Activated CD4-positive, alpha-beta T cell treated with anti-CD3 and anti-CD28 coated beads for 1 hour (primary cell): Measurements from ENCODE around the gene AJM1.
"Not testable (repeated sequence)": the region's sequence is repeated elsewhere in the genome, so short reads cannot be mapped to it uniquely, and the experiment has no call there.

Source experiments
- DNase-seq: peaks from one replicate; pipeline ENCODE4 v3.0.0-alpha.2; 2020

The AJM1 gene

DNA sequence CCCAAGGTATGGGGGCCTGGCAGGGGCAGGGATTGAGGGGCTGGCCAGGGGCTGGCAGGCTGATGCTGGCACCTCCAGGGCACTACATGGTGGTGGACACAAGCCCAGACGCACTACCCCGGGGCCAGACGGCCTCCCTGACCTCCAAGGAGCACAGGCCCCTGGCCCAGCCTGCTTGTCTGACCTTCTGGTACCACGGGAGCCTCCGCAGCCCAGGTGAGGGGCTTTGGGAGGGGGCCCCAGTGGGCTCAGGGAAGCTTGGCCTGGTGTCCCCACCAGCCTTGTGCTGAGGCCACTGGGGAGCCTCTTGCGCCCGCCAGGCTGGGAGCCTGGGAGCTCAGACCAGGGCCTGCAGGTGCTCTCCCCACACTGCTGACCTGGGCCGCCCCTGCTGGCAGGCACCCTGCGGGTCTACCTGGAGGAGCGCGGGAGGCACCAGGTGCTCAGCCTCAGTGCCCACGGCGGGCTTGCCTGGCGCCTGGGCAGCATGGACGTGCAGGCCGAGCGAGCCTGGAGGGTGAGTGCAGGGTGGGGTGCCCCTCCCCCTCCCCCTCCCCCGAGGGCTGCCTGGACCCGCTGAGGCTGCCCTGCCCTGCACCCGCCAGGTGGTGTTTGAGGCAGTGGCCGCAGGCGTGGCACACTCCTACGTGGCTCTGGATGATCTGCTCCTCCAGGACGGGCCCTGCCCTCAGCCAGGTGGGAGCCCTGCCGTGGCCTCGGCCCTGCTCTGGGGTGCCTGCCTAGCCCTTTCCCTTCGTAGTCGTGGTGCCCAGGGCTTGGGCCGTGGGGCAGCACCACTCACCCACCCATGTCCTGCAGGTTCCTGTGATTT lies 15.5 kb downstream of the AJM1 start:
- no peak for DNase-seq

DNA sequence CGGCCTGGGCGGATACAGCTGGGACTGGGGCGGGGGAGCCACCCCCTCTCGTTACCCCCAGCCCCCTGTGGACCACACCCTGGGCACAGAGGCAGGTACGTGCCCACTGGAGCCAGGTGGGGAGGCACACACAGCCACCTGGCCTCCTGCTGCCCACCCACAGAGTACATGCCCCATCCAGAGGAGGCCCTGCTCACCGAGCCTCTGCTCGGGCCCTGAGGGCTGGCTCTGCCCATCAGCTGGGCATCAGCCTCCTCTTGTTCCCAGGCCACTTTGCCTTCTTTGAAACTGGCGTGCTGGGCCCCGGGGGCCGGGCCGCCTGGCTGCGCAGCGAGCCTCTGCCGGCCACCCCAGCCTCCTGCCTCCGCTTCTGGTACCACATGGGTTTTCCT lies 16.2 kb downstream of the AJM1 start:
- no peak for DNase-seq

DNA sequence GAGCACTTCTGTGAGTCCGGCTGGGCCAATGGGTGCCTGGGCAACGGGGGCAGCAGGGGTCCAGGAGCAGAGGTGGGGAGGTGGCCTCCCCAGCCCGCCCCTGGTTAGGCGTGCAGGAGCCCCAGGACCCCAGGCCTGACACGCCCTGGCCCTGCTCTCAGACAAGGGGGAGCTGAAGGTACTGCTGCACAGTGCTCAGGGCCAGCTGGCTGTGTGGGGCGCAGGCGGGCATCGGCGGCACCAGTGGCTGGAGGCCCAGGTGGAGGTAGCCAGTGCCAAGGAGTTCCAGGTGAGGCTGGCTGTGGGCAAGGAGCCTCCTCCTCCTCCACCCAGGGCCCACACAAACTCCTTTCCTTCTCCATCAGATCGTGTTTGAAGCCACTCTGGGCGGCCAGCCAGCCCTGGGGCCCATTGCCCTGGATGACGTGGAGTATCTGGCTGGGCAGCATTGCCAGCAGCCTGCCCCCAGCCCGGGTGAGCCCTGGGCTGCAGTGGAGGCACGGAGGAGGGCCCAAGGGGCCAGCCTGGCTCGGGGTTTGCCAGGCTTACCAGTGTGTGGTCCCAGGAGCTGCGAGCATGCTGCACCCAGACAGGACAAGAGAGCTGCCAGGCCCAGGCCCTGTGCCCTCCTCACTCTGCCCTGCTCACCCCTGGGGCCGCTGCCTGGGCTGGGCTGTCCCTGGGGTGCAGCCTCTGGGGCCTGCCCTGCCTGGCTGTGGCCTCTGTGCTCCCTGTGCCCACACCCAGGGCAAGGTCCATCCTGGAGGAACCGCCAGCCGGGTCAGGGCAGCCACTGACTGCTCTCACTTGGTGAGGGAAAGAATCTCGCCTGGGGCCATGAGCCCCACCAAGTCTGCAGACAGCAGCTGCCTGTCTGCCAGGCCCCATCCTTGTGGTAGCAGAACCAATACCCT lies 16.8 kb downstream of the AJM1 start:
- DNase-seq: no peak

DNA sequence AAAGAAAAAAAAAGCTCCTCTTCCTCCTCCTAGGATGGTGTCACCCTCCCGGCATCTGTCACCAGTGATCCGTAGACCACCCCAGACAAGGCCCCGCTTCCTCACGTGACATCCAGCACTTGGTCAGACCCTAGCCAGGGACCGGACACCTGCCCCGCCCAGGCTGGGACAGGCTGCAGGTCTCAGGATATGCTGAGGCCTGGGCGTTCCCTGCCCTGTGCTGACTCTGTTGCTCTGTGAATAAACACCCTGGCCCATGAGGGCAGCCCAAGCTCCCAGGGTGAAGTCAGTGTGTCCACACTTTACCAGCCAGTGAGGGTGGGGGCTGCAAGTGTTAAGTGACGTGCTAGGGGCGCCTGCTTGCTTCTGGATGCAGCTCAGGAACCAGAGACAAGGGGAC lies 18.3 kb downstream of the AJM1 start:
- DNase-seq: no peak

DNA sequence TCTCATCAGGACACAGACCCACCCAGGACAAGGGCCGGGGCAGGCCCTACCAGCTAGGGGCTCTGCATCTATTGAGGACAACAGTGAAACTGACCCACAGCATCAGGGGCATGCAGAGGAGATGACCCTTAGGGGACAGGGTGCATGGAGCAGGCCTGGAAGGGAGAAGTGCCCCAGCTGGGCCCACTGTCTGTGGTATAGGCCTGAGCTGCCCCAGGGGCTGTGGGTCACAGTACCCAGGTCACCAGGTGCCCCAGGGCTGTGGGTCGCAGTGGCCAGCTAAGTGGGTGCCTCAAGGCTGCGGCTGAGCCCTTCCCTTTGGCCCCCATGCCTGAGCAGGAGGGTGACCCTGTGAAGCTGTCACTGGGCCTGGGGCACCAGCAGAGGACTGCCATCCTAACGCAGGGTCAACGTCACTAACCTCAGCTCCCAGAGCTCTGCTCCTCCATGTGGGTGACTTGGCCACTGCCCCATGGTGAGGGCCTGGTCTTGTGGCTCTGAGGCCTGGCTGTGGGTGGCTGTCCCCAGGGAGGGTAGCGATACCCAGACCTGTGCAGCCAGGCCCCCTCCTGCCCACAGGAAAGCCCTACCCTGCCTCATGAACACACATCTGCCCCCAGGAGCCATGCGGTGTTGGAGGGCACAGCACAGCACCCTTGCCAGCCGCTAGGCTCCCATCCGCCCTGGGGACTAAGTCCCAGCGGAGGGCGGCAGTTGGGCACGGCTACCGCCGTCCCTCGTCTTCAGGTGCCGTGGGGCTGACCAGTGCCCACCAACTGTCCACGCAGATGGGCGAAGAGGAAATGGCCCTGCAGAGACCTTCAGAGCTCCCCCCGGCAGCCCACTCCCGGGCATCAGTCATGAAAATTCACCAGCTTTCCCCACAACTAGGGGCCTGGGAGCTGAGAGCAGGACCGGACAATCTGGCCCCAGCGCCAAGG lies 18.9 kb downstream of the AJM1 start:
- no peak for DNase-seq

DNA sequence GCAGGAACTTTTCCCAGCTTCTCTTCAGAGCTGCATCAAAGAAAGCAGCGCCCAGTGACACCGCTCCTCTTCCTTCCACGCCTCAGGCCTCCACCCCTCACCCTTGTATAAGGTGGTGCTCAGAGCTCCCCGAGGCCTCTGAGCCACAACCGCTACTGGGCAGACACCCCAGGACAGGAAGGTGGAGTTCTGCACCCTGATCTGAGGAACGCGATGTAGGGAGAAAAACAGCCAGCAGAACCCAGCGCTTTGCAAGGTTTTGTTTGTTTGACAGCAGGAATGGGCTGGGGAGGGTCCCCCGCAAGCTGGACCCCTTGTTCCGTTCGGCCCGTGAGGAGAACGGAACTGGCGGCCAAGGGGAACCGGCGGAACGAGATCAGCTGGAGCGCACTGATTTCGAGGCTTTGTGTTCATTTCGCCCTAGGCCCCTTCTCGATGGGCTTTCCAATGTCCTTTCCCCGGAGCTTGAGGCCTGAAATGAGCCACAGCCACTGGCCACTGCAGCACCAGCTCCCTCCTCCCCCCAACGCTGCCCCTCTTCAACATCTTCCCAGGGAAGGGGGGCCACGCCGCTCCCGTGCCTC lies 19.7 kb downstream of the AJM1 start:
- no peak for DNase-seq

DNA sequence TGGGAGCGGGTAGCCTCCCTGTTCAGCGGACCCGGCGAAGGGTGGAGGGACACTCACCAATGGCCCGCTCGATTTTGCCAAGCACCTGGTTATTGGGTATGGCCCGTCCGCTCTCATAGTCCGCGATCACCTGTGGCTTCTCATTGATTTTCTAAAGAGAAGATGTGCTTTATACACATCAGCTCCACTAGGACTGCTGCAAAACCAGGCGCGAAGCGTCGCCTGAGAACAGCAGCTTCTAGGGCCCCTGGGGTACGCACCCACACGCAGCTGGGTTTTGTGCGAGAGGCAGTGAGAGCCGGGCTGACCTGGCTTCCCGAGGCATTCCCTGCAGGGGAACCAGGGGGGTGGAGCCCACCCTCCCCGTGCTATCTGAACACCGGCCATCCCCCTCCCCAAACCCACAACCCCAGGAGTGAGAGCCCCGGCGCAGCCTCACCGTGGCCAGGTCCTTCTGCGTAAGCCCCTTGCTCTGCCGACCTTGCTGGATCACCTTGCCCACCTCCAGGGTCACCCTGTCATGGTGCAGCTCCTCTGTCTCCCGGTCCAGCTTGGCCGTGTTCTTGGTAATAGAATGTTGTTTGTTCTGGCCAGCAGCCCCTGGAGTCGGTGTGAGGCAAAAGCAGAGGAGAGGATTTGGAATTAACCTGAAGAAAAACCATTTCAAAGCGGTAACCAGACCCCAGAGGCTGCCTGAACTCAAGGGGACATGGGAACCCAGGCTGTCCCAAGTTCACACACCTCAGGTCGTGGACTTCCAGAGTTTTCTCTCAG lies 20.8 kb downstream of the AJM1 start:
- no peak for DNase-seq

DNA sequence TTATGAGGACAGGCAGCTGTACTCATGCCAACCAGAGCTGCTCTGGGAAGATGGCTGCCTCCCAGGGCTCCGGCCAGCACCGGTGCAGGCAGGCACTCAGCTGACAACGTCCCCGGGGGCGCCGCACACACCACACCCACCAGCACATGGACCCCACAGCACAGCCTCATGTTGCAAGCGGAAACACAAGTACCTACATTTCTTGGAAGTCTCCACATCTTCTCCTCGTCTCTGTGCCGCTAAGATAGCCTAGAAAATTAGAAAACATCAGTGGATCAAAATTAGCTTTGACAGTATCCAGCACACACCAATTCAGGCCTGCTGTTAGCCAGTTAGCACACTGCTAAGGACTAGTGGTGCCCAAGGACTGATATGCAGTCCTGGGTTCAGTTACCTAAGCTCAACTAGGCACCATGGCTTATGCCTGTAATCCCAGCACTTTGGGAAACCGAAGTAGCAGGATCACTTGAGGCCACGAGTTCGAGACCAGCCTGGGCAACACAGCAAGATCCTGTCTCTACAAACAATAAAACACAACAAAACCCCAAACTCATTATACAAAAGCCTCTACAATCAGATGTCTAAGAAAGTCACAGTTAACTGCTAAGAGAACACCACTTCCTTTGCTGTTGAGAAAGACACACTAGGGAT lies 21.5 kb downstream of the AJM1 start:
- DNase-seq: no peak

DNA sequence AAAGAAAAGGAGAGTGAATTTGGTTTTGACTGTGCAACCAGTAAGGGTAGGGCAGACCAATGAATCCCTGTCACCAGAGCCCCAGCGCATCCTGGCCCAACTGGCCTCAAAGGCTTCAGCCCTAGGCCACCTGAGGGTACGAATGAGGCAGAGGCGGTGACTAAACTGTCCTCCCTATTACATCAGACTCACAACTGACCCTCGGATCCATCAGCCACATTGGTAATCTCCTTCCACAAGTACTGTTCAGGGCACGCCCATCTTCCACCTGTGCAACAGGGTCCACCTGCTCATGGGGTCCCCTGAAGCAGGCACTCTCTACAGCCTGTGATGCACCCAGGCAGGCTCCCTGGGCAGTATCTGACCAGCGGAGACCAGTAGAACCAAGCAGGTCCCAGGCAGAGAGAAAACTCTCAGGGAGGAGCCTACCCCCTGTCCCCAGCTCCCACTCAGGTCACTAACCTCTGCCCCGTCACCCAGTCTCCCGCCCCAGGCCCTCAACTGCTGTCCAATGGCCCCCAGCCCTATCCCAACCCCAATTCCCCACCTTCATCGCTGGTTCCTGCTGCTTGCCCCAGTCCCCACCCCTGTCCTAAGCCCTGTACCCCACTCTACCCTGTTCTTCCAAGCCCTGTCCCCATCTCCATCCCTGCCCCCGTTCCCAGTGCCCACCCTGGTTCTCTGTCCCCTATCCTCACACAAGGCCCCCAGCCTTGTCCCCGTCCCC lies 22.9 kb downstream of the AJM1 start:
- no peak for DNase-seq

DNA sequence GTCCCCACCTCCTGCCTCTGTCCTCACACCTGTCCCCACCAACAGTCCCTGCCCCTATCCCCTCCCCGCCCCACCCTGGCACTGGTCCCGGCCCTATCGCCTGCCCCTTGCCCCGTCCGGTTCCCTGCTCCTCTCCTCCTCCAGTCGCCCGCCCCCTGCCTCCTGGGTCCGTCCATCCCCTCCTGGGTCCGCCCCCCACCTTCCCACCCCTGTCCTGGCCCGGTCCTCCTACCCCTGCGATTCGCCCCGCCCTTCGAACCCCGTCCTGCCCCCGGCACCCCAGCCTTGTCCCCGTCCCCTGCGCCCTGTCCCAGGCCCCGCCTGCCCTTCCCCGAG lies 23.5 kb downstream of the AJM1 start:
- no peak for DNase-seq

DNA sequence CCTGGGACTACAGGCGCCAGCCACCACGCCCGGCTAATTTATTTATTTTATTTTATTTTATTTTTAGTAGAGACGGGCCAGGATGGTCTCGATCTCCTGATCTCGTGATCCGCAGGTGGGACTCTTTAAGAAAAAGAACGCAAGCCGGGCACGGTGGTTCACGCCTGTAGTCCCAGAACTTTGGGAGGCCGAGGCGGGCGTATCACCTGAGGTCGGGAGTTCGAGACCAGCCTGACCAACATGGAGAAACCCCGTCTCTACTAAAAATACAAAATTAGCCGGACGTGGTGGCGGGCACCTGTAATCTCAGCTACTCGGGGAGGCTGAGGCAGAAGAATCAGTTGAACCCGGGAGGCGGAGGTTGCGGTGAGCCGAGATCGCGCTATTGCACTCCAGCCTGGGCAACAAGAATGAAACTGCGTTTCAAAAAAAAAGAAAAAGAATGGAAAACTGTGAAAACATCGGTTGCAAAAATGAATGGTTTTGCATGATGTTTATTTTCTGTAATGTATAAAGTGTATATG lies 24.7 kb downstream of the AJM1 start:
- not testable (repeated sequence) for DNase-seq

DNA sequence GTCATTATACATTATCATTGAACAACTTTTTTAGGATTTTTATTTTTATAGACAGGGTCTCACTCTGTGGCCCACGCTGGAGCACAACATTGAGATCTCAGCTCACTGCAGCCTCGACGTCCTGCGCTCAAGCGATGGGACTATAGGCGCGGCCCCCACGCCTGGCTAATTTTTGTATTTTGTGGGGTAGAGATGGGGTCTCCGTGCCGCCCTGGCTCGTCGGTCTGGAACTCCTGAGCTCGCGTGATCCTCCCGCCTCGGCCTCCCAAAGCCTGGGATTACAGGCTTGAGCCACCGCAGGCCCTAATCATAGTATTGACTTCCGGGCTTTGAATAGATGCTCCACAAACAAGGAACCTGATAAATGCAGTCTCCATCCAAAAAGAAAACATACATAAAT lies 25.2 kb downstream of the AJM1 start:
- no peak for DNase-seq

DNA sequence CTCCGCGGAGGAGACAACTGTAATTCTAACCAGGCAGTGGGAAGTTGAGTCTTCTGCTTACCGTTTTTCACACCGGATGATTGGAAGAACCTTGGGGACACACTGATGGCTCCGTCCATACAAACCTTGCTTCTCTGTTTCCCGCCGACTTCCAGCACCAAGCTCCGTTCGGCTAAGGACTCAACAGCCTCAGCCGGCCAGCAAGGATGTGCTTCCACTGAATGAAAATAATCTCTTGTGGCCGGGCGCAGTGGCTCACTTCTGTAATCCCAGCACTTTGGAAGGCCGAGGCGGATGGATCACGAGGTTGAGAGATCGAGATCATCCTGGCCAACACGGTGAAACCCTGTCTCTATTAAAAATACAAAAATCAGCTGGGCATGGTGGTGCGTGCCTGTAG lies 25.6 kb downstream of the AJM1 start:
- no peak for DNase-seq

DNA sequence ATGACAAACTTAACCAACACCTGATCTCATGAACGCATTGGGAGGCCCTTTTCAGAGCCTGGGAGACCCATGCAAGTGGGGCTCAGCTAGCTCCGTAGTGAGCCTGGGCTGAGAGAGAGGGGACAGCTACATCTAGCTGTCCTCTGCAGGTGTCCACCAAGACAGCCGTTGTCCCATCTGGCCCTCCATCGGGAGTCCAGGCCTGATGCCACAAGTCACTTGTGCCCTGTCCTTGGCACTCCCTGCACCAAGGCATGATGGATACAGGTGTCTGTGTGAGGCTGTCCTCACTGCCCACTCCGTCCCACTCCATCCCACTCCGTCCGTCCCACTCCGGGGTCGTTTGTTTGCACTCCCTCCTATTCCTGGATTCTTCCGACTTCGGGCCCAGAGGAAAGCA lies 26.4 kb downstream of the AJM1 start:
- no peak for DNase-seq

DNA sequence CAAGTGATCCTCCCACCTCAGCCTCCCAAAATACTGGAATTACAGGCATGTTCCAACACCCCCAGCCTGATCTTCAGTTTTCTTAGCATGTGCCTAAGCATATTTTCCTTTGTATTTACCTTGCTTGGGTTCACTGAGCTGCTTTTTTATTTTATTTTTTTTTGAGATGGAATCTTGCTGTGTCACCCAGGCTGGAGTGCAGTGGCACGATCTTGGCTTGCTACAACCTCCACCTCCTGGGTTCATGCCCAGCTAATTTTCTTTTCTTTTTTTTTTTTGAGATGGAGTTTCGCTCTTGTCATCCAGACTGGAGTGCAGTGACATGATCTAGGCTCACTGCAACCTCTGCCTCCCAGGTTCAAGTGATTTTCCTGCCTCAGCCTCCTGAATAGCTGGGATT lies 27.3 kb downstream of the AJM1 start:
- not testable (repeated sequence) for DNase-seq

DNA sequence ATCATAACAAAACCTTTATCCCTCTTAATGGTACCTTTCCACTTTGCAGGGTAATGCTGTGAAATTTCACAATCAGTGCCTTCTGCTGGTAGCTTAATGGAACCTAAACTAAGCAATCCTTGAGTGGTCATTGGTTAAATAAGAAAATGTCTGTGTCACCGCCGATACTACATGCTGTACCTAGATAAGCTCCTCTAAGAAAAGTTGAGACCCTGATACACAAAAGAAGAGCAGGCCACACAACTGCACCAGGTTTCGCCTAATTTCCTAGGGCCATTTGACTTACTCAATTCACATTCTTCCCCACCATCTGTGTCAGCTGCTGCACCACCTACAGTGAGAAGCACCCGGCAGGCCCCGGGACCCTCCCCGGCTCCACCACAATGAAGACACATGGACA lies 32.9 kb downstream of the AJM1 start:
- no peak for DNase-seq

DNA sequence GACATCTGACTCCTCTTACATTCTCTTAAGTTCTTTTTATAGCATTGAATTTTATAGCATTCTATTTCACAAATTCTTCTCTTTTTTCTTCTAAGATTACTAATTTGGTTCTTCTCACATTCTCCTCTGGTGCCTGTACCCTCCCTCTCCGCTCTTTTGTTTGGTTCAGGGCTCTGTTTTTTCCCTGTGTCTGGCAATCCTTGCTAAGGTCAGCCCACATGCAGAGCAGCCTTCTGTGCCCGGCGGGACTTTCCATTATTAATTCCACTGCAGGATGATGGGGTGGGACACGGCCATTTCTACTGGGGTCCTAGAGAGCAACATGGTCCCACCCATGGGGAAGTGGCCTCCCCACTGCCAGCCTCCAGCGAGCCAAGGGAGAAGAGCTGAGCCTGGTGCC lies 34.2 kb downstream of the AJM1 start:
- DNase-seq: no peak

DNA sequence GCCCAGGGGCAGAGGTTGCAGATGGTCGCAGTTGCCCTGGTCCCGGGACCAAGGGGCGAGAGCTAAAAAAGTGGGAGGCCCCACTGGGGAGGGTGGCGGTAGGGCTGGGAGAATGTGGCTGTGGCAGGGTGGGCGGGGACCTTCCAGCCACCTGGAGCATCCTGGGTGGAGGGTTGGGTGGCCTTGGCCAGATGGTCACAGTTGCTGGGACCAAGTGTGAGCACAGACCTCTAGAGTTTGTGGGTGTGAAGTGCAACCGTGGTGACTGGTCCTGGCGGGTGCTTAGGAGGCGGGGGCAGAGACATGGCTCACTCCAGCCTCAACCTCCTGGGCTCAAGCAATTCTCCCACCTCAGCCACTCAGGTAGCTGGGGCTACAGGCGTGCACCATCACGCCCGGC lies 38.4 kb downstream of the AJM1 start:
- no peak for DNase-seq

DNA sequence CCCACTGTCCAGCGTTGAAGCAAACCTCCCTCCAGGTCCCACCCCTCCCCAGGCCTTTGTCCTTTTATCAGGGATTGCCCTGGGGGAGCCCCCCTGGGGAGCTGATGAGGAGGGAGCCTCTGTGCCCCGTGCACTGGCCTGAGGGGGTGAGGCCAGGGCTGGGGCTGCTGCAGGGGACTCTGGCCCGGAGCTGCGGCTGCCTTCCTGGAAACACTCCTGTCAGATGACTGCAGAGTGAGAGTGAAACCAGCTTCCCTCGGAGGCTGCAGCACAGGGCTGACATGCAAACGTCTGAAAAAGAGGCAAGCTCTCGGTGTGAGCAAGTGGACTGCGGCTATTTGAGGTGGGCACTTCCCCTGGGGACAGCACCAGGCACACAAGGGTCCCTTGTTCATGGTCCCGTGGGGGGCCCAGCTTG lies 39.4 kb downstream of the AJM1 start:
- DNase-seq: peak; percentile 36
